CMK (cell line): ENCODE results near the gene TELO2.
A peak's percentile ranks its signal among the peaks of the same experiment; 100 is the strongest.
"Not testable (repeated sequence)": the region's sequence is repeated elsewhere in the genome, so short reads cannot be mapped to it uniquely, and the experiment has no call there.

Experiments
- DNase-seq: peaks from one replicate; pipeline ENCODE4 v3.0.0-alpha.2; 2010; ENCODE audit warnings: low read depth

The TELO2 gene

DNA sequence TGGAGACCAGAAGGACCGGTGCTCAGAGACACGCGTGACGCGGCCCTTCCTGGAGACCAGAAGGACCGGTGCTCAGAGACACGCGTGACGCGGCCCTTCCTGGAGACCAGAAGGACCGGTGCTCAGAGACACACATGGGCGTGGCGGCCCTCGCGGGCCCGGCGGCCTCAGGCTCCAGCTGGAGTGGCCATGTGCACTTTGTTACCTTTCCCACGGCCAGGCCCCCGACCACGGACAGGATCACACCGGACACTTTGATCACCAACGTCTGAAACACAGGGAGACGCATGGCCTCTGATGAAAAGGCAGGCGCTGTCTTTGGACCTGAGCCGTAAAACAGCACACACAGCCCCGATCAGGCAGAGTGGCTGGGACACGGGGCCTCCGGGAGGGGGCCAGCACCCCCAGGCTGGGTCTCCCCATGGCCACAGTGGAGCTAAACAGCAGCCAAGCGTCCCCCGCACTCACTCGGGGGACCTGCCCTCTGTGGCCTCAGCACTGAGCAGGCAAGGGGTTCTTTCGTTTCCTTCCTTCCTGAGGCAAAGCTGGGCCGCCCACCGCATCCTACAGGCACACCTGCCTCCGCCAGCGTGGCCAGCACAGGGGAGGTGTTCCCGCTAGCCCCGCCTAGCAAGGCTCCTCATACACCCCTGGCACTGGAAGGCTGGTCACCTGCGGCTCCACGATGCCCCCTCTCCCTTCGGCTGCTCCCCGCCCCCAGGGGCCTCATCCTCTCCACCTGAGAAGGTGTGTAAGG is 35.5 kb upstream of the TELO2 start:
- DNase-seq: no peak

DNA sequence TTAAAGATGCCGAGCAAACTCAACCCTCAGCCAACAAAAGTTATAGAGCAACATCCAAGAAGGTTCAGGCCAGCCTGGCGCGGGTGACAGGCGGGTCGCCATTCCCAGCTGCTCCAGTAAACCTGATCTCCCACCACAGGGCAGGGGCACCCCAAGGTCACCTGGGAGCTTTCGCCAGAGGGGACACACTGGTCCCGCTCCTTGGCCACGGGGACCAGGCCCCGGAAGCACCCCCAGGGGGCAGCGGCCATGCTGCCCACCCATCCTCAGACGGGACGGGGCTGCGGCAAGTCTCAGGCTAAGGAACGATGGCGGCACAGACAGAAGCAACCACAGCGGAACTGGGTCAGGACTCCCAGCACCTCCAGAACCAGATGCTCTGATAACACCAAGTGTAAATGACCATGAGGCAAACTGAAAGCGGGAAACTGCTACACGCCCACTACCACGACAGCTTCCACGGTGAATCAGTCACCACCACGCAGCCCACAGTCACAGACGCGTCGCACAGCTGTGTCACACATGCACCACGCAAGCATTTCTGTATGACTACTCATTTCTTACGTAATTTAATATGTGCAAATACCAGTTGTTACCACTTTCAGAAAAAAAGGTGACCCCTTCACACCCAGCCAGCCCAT is 34.7 kb upstream of the TELO2 start:
- DNase-seq: no peak

DNA sequence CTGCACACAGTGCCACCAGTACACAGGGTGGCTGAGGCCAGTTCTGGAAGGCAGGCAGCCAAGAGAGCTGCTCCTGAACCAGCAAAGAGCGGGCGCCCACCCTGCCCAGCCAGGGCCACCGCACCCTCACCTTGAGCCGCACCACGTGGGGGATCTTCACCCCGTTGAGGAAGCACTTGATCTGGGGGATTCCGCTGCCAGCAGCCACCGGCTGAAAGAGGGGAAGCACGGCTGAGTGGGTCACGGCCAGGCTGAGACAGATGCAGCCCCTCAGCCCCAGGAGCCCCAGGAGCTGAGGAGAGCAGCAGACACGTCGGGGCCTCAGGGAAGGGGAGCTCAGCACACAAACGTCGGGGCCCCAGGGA is 34.2 kb upstream of the TELO2 start:
- no peak for DNase-seq

DNA sequence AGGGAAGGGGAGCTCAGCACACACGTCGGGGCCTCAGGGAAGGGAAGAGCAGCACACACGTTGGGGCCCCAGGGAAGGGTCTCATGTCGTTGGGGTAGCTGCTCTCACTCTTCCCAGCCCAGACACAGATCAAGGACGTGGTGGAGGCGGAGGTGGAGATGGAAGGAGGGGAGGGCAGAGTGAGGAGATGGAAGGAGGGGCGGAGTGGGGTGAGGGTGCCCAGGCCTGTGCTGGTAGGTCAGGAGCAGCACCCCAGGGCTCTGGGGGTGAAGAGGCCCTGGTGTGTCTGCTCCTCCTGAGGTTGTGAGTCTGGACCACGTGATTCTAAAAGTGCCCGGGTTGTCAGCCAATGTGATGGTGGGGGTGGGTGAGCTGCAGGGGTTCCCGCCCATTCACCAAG is 33.2 kb upstream of the TELO2 start:
- DNase-seq: no peak

DNA sequence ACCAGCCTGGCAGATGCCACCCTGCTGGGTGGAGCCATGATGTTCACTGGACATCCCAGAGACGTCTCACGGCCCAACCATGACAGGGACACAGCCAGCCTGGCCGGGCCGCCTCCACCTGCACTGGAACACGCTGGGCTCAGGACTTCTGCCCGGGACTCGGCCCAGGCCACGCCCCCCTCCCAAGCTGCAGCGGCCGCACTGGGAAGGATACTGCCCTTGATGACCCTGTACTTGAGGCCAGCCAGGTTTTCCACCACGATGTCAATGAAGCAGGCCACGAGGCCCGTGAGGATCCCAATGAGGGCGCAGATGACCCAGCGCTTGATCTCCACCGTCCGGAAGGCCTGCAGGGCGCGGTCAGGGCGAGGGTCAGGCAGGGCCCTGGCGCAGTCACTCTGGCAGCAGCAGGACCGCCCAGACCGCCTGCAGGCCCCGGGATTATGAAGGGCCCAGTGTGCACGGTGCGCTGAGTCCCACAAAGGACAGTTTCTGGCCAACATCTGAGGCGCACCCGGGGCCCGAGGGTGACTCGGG is 32.5 kb upstream of the TELO2 start:
- DNase-seq: no peak

DNA sequence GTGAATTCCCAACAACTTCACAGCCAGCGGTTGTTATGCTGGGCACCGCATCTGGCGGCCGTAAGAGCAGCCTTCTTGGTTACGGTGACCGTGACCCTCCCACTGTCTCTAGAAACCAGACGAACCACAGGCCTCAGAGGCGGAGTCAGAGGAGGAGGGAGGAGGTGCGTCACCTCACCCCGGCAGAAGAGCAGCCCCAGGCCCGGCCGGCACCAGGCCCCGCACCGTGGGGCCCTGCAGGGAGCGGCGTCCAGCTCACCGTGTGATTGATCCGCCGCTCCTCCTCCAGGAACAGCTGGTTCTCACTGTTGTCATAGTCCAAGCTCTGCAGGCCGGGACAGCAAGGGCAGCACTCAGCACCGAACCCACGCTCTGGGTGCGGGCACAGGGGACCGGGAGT is 32.0 kb upstream of the TELO2 start:
- no peak for DNase-seq

DNA sequence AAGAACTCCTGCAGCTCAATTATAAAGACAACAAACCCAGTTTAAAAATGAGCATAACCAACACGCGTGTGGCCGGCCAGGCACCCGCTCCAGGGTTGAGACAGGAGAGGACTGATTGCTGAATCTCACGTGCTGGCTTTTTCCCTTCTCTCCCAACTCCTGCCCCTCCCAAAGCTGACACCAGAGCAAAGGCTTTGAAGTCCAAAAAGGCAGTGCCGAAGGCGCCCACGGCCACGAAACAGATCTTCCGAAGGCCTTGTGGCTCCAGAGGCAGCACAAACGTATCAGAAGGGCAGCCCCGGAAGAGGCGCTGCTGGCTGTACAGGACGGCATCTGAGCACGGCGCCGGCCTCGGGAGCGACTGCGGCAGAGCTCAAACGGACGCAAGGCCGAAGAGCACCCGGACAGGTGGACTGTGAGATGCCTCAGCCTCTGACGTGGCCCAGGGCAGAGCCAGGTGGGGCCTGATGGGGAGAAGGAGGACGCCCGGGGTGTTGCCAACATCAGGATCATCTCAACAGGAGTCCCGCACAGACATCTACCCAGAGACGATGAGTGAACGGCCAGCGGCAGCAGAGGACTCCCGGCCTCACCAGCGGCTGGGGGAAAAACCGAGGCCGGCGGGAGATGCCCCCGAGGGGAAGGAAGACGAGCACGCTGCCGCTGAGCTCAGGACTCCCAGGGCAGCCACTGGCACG is 28.8 kb upstream of the TELO2 start:
- no peak for DNase-seq

DNA sequence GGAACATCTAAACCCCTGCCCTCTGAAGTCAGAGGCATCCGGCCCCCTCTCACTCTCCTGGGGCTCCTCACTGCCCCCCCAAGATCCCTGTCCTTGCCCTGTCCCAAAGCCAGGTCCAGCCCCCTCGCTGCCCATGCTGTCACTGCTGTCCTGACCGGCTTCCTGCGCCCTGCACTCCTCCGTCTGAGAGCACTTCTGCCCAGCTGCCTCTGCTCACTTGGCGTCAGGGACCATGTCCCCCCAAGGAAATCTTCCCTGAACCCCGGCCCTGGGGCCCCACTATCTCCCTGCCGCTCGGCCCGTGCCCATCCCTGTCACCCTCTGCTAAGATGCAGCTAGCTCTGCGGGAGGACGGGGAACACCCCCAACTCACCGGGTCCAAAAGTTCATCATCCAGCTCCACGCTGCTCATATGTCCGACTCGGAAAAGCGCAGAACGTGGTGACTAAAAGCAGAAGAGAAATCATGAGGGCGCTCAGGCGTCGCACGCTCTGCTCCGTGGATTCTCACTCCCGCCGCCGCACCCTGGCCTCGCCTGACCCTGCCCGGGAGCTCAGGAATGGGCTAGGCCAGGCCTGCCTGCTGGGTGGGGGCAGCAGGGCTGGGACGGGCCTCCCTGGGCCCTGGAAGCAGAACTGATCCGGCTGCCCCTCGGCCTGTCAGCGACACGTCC is 28.1 kb upstream of the TELO2 start:
- DNase-seq: no peak

DNA sequence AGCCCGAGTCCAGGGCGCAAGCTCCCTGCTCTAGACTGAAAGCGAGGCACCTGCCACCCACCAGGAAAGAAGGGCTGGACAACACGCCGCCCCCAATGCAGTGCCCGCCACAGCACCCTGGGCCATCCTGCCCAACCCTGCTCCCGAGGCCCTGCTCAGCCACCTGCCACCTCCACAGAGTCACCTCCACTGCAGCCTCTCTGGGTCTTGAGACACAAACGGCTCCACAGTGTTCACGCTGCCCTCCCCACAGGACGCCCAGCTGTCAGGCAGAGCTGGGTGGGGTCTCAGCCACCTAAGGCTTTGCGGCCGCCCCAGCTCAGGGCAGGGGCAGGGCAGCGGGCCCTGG is 27.6 kb upstream of the TELO2 start:
- DNase-seq: no peak

DNA sequence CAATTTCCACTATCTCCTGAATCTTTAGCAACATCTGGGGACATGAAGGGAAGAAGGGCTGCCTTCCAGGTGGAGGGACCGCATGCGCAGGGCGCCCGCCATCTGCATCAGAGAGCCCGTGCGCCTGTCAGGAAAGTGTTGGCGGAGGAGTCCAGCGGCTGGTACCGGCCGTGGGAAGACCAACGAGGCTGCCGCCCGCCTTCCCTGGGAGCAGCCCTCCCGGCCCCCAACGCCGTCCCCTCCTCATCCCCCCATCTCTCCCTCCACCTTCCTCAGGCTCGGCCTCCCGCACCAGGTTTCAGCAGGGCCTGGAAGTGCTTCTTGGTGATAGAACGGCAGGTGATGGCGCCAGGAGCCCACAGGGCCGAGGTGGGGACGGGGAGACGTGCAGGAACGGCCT is 27.1 kb upstream of the TELO2 start:
- no peak for DNase-seq

DNA sequence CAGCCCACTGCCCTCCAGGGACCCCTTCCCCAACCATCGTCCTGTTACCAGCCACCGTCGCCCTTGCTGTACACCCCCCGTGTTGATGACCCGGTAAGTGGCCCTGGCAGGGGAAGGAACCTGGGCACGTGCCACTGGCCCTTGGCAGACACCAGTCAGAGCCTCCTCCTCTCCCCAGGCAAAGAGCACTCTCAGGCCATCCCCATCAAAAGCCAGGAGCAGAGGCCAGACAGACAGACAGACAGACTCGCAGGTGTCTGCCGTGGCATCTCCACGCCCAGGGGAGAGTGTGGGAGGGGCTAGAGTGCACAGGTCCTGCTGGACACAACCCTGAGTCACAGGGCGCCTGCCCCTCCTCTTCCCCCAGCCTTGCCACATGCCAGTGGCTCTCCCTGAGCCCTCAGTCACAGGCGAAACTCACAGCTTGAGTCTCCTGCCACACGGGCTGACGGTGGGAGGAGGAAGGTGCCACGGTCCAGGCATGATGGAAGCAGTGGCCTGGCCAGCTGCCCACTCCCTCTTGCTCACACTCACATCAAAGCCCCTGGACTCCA is 26.1 kb upstream of the TELO2 start:
- DNase-seq: no peak

DNA sequence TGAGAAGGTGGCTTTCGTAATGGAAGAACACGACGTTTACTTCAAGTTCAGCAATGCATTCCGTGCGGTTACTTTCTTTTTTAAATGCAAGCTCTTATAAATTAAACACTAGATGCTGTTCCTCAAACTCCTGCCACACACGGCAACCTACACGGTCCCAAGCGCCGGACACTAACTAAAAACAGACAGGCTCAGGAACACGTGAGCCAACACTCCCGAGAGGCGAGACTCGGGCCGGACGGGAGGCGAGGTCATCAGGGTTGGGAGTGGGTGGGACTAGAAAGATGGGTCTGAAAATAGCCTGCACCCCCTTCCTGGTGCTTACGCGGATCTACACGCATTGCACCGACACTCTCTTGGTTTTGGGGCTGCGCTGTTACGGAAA is 24.7 kb upstream of the TELO2 start:
- no peak for DNase-seq

DNA sequence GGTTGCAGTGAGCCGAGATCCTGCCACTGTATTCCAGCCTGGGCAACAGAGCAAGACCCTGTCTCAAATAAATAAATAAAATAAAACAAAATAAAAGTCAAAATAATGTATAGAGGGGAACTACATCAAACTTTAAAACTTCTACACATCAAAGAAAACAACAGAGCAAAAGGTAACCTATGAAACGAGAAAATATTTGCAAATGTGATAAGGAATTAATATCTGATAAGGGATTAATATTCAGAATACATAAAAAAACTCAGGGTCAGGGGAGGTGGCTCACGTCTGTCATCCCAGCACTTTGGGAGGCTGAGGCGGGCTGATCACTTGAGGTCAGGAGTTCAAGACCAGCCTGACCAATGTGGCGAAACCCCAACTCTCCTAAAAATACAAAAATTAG is 24.0 kb upstream of the TELO2 start:
- DNase-seq: not testable (repeated sequence)

DNA sequence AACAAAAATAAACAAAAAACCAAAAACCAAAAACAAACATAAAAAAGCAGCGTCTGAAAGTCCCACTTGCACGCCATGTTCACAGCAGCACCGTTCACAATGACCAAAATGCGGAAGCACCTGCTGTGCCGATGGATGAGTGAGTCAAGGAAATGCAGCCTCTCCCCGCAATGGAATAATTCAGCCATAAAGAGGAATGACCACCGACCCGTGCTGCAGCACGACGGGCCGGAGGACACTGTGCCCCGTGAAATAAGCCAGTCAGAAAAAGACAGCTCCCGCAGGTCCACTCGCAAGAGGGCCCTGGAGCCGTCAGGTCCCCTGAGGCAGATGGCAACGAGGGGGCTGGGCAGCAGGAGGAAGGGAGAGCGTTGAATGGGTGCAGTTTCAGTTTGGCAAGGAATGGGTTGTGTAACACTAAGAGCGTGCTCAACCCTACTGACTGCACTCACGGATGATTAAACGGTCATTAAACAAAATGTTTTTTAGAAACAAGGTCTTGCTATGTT is 23.4 kb upstream of the TELO2 start:
- DNase-seq: no peak

DNA sequence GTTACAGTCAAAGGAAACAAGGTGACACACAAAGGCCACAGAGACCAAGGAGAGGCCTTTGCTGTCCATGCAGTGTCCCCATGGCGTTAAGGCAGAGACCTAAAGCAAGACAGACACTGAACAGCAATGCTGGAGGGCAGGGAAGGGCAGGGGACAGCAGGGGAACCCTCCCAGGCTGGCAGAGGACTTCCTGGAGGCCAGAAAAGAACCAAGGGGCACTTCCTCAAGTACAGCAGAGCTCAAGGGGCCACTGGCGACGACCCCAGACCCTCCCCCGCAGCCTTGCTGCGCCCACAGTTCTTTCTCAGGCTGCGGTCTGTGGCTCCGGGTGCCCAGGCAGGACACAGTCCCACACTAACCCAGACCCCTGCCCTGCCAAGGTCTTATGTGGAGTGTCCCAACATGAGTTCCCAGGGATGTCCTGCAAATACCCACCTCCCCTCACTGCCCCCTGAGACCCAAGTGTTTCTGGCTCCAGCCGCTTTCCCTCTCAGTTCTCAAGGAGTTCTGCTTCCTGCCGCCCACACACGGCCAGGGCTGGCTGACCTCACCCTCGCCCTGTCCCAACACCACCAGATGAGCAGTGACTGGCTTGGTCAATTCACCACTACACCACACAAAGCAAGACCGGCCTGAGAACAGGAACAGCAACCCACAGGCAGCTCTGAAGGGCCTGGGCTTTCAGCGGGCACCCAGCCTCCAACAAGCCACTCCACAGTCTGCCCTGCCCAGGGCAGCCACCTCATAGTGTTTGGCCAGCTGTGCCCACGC is 22.5 kb upstream of the TELO2 start:
- DNase-seq: no peak

DNA sequence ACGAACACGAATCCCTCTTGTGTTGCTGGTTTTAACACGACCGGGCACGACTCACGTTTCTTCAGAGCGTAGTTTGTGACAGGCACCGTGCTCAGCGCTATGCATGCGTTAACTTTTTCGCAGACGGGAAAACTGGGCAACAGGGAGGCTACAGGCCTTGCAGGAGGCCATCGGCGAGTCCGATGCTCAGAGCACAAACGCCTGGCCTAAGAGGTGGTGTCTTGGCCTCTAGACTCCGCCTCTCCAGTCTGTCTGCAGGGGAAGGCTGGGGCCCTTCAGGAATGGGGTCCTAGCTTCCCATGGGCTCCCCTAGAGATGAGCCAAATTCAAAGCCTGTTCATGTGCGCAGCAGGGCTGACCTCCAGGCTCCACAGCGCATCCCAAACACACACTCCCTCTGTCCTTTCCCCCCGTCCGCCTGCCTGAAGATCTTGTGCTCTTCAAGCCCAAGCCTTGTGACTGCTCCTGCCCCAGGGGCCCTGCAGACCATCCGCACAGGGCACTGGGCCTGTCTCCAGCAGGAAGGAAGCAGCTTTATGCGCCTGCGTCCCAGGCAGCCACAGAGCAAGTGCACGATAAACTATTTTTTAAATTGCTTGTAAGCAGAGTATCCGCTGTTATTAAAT is 21.5 kb upstream of the TELO2 start:
- DNase-seq: no peak

DNA sequence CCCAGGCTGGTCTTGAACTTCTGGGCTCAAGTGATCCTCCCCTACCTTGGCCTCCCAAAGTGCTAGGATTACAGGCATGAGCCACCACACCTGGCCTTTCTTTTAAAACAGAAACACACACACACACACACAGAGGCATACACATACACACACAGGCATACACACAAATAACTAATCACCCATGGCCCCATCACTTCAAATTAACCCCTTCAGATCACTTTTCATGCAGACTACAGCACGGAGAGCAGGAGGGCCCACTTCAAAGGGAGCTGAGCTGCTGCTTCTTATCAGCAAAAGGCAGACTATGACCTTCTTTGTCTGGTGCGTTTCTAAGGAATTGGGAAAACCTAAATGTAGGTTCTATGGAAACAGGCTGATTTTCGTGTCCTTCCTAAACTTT is 20.2 kb upstream of the TELO2 start:
- no peak for DNase-seq

DNA sequence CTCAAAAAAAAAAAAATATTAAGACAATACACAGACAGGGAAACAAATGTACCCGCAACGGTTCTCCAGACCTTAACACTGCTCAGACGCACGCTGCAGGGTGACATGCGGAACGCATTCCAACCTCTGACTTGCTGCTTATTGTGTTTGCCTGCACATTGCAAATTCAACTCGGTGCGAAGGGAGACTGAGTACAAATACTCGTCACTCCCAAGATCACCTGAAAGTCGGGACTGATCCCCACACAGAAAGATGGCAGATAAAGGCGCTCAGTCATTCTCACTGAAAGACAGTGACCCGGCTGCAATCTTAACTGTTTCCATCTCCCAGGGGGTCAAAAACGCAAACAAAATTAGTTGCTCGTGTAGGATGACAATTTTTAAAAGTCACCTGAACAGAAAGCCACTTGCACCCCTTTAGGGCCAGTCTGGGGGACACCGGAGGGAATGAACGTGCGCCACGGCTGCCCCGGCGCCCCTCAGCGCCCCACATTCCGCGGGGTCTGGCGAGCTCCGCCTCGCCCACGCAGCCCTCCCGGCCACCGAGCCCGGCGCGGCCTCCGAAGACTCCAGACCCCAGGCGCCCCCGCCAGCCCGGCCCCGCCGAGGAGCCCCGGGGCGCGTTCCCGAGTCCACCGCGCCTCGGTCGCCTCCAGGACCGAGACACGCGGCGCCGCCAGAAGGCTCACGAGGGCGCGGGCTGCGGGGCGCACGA is 18.9 kb upstream of the TELO2 start:
- DNase-seq: no peak

DNA sequence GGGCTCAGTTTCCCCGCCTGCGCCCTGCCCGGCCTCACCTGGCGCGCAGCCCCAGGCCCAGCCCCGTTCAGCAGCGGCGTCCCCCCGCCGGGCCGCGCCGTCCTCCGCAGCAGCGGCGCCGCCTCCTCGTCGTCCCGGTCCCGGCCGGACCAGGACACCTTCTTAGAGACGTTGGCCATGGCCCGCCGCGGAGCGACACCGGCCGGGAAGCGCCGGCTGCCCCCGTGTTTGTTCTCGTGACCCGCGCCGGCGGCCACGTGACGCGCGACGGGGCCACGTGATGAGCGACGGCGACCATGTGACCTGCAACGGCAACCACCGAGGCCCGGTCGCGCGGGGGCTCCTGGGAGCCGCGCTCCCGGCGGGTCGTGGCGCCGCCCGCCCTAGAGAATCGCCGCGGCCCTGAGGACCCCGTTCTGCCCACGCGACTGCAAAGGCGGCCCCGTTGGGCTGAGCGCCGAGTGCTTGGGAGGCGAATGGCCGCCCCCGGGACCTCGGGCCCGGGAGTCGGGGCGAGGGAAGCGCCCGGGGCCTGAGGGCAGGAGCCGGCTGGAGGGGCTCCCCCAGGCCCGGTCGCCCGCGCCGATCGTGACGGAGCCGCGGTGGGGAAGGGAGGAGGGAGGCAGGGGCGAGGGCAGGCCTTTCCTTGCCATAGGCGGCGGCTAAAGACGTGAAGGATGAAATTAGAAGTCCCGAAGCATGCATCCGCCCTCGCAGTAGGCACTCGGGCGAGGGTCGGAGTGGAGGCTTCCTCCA is 18.2 kb upstream of the TELO2 start, which contains the start of gene CLCN7:
Gene CLCN7 (minus strand): TSS at position 233 of the 756 bp plus-strand sequence. CDS start 54 bp downstream, at position 179.
- peak; percentile 68 for DNase-seq
